Osteoblast (primary cell): ENCODE results near the gene EPHA1. TPM values are rescaled to one million over a fixed set of nuclear protein-coding genes. Genes with fewer than 3 reads are reported as not detected.

ENCODE experiments used
- DNase-seq: peaks from one replicate; pipeline ENCODE4 v3.0.0; 2011; ENCODE audit warnings: low spot score, mixed read lengths; ENCODE audit not compliant: insufficient read length; ENCODE audit errors: missing footprints
- H2AFZ ChIP-seq: 2 replicates; pipeline ENCODE4 v1.6.0; 2011; ENCODE audit warnings: mild to moderate bottlenecking, low read length
- H3K27ac ChIP-seq: 2 replicates; pipeline ENCODE4 v1.5.1; 2011; ENCODE audit warnings: mild to moderate bottlenecking, low read depth, low read length, moderate library complexity
- H3K27me3 ChIP-seq: 2 replicates; pipeline ENCODE4 v1.6.0; 2012; ENCODE audit warnings: mild to moderate bottlenecking, control low read depth, inconsistent platforms, low read length, moderate library complexity; ENCODE audit not compliant: insufficient read depth
- H3K36me3 ChIP-seq: 2 replicates; pipeline ENCODE4 v1.5.1; 2011; ENCODE audit warnings: mild to moderate bottlenecking, low read length, control low read depth, moderate library complexity; ENCODE audit not compliant: insufficient read depth
- H3K4me1 ChIP-seq: 2 replicates; pipeline ENCODE4 v1.5.1; 2011; ENCODE audit warnings: mild to moderate bottlenecking, low read length, control low read depth, moderate library complexity; ENCODE audit not compliant: insufficient read depth
- H3K4me2 ChIP-seq: 2 replicates; pipeline ENCODE4 v1.6.0; 2011; ENCODE audit warnings: mild to moderate bottlenecking, low read length; ENCODE audit not compliant: insufficient read depth
- H3K4me3 ChIP-seq: fragments of 200-600 bp; sonication (generic); 3 replicates; pipeline ENCODE4 v1.5.1; 2012; ENCODE audit warnings: mild to moderate bottlenecking, low read length, inconsistent platforms; ENCODE audit not compliant: insufficient read depth
- H3K79me2 ChIP-seq: 2 replicates; pipeline ENCODE4 v1.6.0; 2012; ENCODE audit warnings: mild to moderate bottlenecking, low read length, control low read depth, inconsistent platforms; ENCODE audit not compliant: insufficient read depth
- H3K9me3 ChIP-seq: 2 replicates; pipeline ENCODE4 v1.5.1; 2011; ENCODE audit warnings: low read depth, low read length, control low read depth
- H4K20me1 ChIP-seq: 2 replicates; pipeline ENCODE4 v1.6.0; 2012; ENCODE audit warnings: mild to moderate bottlenecking, low read length, control low read depth; ENCODE audit not compliant: insufficient read depth
- CTCF ChIP-seq: IDR thresholded peaks from 2 replicates; pipeline ENCODE4 v1.5.1; 2011; ENCODE audit warnings: mild to moderate bottlenecking, low read depth, low read length, moderate library complexity; ENCODE audit errors: extremely low read depth
- total RNA-seq: library from RNA; depleted of rRNA; stranded (reverse); fragments of >200 nt; gene quantifications from 2 replicates; pipeline ENCODE4 v1.2.3, GENCODE V29; 2012

The EPHA1 gene
- total RNA-seq, 1 donor, result not detected

GRCh38 chr7:143379611-143380259 lies 28.9 kb downstream of the EPHA1 start:
- Histone ChIP-seq H3K4me1 (peaks cover 55% of the 10 kb centered on the region), H3K27ac (peak overlapping the region; percentile 88), H3K4me3 (peak overlapping the region; percentile 87), H4K20me1 (peaks cover 28% of the 10 kb centered on the region), H3K36me3 (peaks cover 25% of the 10 kb centered on the region), H3K27me3 (no peaks in the 10 kb centered on the region), H3K9me3 (no peaks in the 10 kb centered on the region), H3K4me2 (peak overlapping the region; percentile 88), H2AFZ (no peak overlapping the region), H3K79me2 (peaks cover 47% of the 10 kb centered on the region)
- peak; percentile 88 for DNase-seq
- no peak for TF ChIP-seq CTCF

GRCh38 chr7:143376396-143376795 lies 32.3 kb downstream of the EPHA1 start:
- H3K4me3 ChIP-seq, result no peak overlapping the region
- DNase-seq, result peak; percentile 44
- no peak for TF ChIP-seq CTCF
- H3K27me3 ChIP-seq, result no peaks in the 10 kb centered on the region
- H2AFZ ChIP-seq, result no peak overlapping the region
- no peak overlapping the region for H3K4me2 ChIP-seq
- H3K27ac ChIP-seq, result no peak overlapping the region
- H3K9me3 ChIP-seq, result no peaks in the 10 kb centered on the region
- H4K20me1 ChIP-seq, result no peaks in the 10 kb centered on the region
- no peaks in the 10 kb centered on the region for H3K36me3 ChIP-seq
- H3K79me2 ChIP-seq, result peaks cover 14% of the 10 kb centered on the region
- peaks cover 38% of the 10 kb centered on the region for H3K4me1 ChIP-seq

- H3K4me2 ChIP-seq, result no peak overlapping the region
- H2AFZ ChIP-seq, result no peak overlapping the region
- H3K9me3 ChIP-seq, result no peaks in the 10 kb centered on the region
- no peaks in the 10 kb centered on the region for H3K36me3 ChIP-seq
- H3K27me3 ChIP-seq, result no peaks in the 10 kb centered on the region
- H4K20me1 ChIP-seq, result no peaks in the 10 kb centered on the region
- peaks cover 38% of the 10 kb centered on the region for H3K4me1 ChIP-seq
- peak; percentile 38 for DNase-seq
- no peak overlapping the region for H3K27ac ChIP-seq
- peaks cover 11% of the 10 kb centered on the region for H3K79me2 ChIP-seq
- no peak overlapping the region for H3K4me3 ChIP-seq
- no peak for TF ChIP-seq CTCF
Measured at GRCh38 chr7:143375298-143376034, 33.2 kb downstream of the EPHA1 start.

GRCh38 chr7:143374561-143374960 lies 34.1 kb downstream of the EPHA1 start:
- Histone ChIP-seq H4K20me1 (no peaks in the 10 kb centered on the region), H3K27ac (no peak overlapping the region), H2AFZ (no peak overlapping the region), H3K9me3 (no peaks in the 10 kb centered on the region), H3K79me2 (peaks cover 7% of the 10 kb centered on the region), H3K36me3 (no peaks in the 10 kb centered on the region), H3K27me3 (no peaks in the 10 kb centered on the region), H3K4me1 (peaks cover 35% of the 10 kb centered on the region), H3K4me3 (no peak overlapping the region), H3K4me2 (no peak overlapping the region)
- TF ChIP-seq CTCF, result no peak
- DNase-seq, result peak; percentile 15
